HCT116 (cell line): Measurements from ENCODE around the gene NUP50.

Experiments used
- CEBPB ChIP-seq: IDR thresholded peaks from 2 replicates; pipeline ENCODE4 v1.6.1; 2012; ENCODE audit warnings: low read depth
- EZH2phosphoT487 ChIP-seq: fragments of 200-600 bp; IDR thresholded peaks from 2 replicates; pipeline ENCODE4 v1.6.1; 2018; ENCODE audit warnings: antibody characterized with exemption, borderline replicate concordance
- POLR2A ChIP-seq: IDR thresholded peaks from 2 replicates; pipeline ENCODE4 v1.7.0; 2011; ENCODE audit warnings: borderline replicate concordance; ENCODE audit not compliant: insufficient read depth, insufficient read length; ENCODE audit errors: extremely low read depth
- POLR2AphosphoS5 ChIP-seq: IDR thresholded peaks from 2 replicates; pipeline ENCODE4 v1.6.1; 2011; ENCODE audit warnings: mild to moderate bottlenecking, low read depth, low read length, moderate library complexity
- SP1 ChIP-seq: IDR thresholded peaks from 2 replicates; pipeline ENCODE4 v1.6.1; 2012; ENCODE audit warnings: low read depth
- YY1 ChIP-seq: IDR thresholded peaks from 2 replicates; pipeline ENCODE4 v1.6.1; 2011; ENCODE audit warnings: low read length, low read depth, moderate library complexity, mild to moderate bottlenecking; ENCODE audit not compliant: insufficient replicate concordance; ENCODE audit errors: extremely low read depth
- ZNF274 ChIP-seq: fragments of 200-500 bp; sonication (Bioruptor generic); IDR thresholded peaks from 2 replicates; pipeline ENCODE4 v1.6.1; 2014; ENCODE audit warnings: mild to moderate bottlenecking, low read depth, low read length, inconsistent platforms
- TF ChIP-seq, protein P1 (sequence below): IDR thresholded peaks from 2 replicates; pipeline ENCODE4 v1.6.1; 2012
- TF ChIP-seq, protein P2 (sequence below), 3 experiments: fragments of 200-600 bp in 1 of 3; sonication (generic) in 1 of 3; IDR thresholded peaks in 2 of 3; conservative IDR thresholded peaks in 1 of 3; 2 replicates each; pipeline ENCODE4 v1.5.1; 2012 to 2017; ENCODE audit warnings: low read depth in 2 of 3, low read length in 2 of 3, antibody characterized with exemption in 1 of 3, borderline replicate concordance in 1 of 3, control low read depth in 1 of 3, mild to moderate bottlenecking in 1 of 3, mixed read lengths in 1 of 3, mixed run types in 1 of 3, moderate library complexity in 1 of 3; ENCODE audit not compliant: insufficient read depth in 1 of 3

DNA sequence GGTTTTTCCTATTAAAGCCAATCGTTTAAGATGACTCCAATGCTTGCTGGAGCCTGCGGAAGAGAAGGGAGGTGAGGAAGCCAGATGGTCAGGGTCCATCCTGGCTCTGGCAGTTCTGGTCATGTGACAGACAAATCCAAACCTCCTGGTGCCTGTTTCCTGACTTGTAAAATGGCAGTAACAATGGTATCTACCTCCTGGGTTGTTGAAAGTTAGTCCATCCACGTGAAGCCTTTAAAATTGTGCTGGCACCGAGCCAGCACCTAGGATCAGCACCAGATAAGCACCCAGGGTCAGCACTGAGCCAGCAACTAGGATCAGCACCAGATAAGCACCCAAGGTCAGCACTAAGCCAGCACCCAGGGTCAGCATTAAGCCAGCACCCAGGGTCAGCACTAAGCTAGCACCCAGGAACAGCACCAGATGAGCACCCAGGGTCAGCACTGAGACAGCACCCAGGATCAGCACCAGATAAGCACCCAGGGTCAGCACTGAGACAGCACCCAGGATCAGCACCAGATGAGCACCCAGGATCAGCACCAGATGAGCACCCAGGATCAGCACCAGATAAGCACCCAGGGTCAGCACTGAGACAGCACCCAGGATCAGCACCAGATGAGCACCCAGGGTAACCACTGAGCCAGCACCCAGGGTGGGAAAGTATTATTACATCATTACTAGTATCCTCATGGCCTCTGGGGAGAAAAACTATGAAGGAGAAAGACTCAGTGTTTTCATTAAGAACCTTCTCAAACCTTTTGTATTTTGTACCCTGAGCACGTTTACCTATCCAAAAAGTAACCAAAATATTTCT, 59.8 kb downstream of the NUP50 start:
- TF ChIP-seq, protein P1, sequence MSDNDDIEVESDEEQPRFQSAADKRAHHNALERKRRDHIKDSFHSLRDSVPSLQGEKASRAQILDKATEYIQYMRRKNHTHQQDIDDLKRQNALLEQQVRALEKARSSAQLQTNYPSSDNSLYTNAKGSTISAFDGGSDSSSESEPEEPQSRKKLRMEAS = no peak
- TF ChIP-seq, protein P2, sequence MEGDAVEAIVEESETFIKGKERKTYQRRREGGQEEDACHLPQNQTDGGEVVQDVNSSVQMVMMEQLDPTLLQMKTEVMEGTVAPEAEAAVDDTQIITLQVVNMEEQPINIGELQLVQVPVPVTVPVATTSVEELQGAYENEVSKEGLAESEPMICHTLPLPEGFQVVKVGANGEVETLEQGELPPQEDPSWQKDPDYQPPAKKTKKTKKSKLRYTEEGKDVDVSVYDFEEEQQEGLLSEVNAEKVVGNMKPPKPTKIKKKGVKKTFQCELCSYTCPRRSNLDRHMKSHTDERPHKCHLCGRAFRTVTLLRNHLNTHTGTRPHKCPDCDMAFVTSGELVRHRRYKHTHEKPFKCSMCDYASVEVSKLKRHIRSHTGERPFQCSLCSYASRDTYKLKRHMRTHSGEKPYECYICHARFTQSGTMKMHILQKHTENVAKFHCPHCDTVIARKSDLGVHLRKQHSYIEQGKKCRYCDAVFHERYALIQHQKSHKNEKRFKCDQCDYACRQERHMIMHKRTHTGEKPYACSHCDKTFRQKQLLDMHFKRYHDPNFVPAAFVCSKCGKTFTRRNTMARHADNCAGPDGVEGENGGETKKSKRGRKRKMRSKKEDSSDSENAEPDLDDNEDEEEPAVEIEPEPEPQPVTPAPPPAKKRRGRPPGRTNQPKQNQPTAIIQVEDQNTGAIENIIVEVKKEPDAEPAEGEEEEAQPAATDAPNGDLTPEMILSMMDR (IDR thresholded peaks at IDR 0.05 in 2 of 3, conservative IDR thresholded peaks at IDR 0.05 in 1 of 3; ENCODE audit: borderline replicate concordance in 1 of 3, insufficient read depth in 1 of 3, low read depth in 2 of 3, low read length in 2 of 3) = no peak
- no peak for TF ChIP-seq EZH2phosphoT487
- no peak for TF ChIP-seq POLR2AphosphoS5
- TF ChIP-seq POLR2A = no peak
- no peak for TF ChIP-seq CEBPB
- TF ChIP-seq YY1 = no peak
- TF ChIP-seq ZNF274 = no peak
- TF ChIP-seq SP1 = no peak
